RCC 7860 (cell line): ENCODE measurements around the gene ITGB8.

Experiments
- DNase-seq: peaks from one replicate; pipeline ENCODE4 v3.0.0-alpha.2; 2015; ENCODE audit warnings: low spot score
- FAIRE-seq: peaks from 2 replicates; lab custom pipeline; 2012; peaks lifted over from hg19 to GRCh38; lab: Jason Lieb, UNC

Gene ITGB8

GRCh38 chr7:20307119-20307518, 23.6 kb upstream of the ITGB8 start:
- FAIRE-seq (no peak), DNase-seq (peak; percentile 51)

- FAIRE-seq (no peak), DNase-seq (no peak)
Observed at GRCh38 chr7:20307901-20308300, 22.8 kb upstream of the ITGB8 start.

- FAIRE-seq (peak; percentile 26), DNase-seq (no peak)
Observed at GRCh38 chr7:20310301-20310700, 20.4 kb upstream of the ITGB8 start.

GRCh38 chr7:20310963-20311742, 19.5 kb upstream of the ITGB8 start:
- DNase-seq (peak; percentile 60), FAIRE-seq (peak; percentile 88)

- FAIRE-seq (no peak), DNase-seq (no peak)
Observed at GRCh38 chr7:20311743-20312042, 19.0 kb upstream of the ITGB8 start.

GRCh38 chr7:20312562-20312961, 18.1 kb upstream of the ITGB8 start:
- DNase-seq (no peak), FAIRE-seq (no peak)

- FAIRE-seq = no peak
Observed at GRCh38 chr7:20313626-20314025, 17.1 kb upstream of the ITGB8 start.

GRCh38 chr7:20314198-20314597, 16.5 kb upstream of the ITGB8 start:
- no peak for FAIRE-seq
- no peak for DNase-seq

More at GRCh38 chr7:20313626-20314025, 17.1 kb upstream of the ITGB8 start:
- DNase-seq = no peak

GRCh38 chr7:20316706-20317105, 14.0 kb upstream of the ITGB8 start:
- DNase-seq (no peak), FAIRE-seq (no peak)

- DNase-seq (no peak), FAIRE-seq (no peak)
Observed at GRCh38 chr7:20317413-20317812, 13.3 kb upstream of the ITGB8 start.

GRCh38 chr7:20318933-20319332, 11.8 kb upstream of the ITGB8 start:
- no peak for FAIRE-seq

GRCh38 chr7:20320322-20320721, 10.4 kb upstream of the ITGB8 start:
- DNase-seq = no peak
- no peak for FAIRE-seq

More at GRCh38 chr7:20318933-20319332, 11.8 kb upstream of the ITGB8 start:
- DNase-seq = no peak

GRCh38 chr7:20320786-20321185, 9.9 kb upstream of the ITGB8 start:
- DNase-seq = no peak

GRCh38 chr7:20323595-20323994, 7.1 kb upstream of the ITGB8 start:
- no peak for FAIRE-seq
- DNase-seq = no peak

More at GRCh38 chr7:20320786-20321185, 9.9 kb upstream of the ITGB8 start:
- no peak for FAIRE-seq

- DNase-seq (no peak), FAIRE-seq (no peak)
Observed at GRCh38 chr7:20326342-20326741, 4.4 kb upstream of the ITGB8 start.

GRCh38 chr7:20327055-20327454, 3.6 kb upstream of the ITGB8 start:
- FAIRE-seq = peak; percentile 76
- DNase-seq = peak; percentile 32

GRCh38 chr7:20328027-20328426, 2.7 kb upstream of the ITGB8 start:
- no peak for DNase-seq
- no peak for FAIRE-seq

- DNase-seq = no peak
- no peak for FAIRE-seq
Observed at GRCh38 chr7:20328692-20329091, 2.0 kb upstream of the ITGB8 start.

GRCh38 chr7:20329389-20330238, 1.1 kb upstream of the ITGB8 start:
- DNase-seq (peak; percentile 86), FAIRE-seq (peak; percentile 91)

GRCh38 chr7:20330928-20331909, 519 bp downstream of the ITGB8 start:
- DNase-seq (peak; percentile 38), FAIRE-seq (no peak)
